HG03095 (cell line): ENCODE results near the gene UBE2G2.

Experiments used
- ATAC-seq: cut with Tn5 transposase; IDR thresholded peaks from one replicate; pipeline ENCODE4 v1.9.1; 2021; ENCODE audit warnings: moderate library complexity; ENCODE audit not compliant: unreplicated experiment

The UBE2G2 gene

DNA sequence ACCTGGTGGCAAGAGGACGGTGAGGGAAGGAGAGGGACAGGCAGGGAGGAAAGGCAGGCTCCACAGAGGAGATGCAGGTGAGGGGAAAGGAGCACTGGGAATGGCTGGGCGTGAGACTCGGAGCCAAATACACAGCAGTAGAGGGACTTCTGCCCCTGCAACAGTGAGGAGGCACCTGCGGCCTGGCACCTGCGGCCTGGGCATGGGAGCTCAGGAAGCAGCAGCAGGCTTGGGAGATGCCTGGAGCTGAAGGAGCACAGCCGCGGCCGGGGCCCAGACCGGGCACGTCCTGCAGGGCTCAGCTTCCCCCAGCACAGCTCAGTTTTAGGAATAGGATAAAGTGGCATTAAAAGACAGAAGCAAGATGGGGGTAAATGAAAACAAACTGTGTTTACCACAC lies 69.4 kb downstream of the UBE2G2 start:
- ATAC-seq = no peak

- ATAC-seq = no peak
These were observed 70.6 kb downstream of the UBE2G2 start for GRCh38 chr21:44730951-44731579.

GRCh38 chr21:44730028-44730395 lies 71.6 kb downstream of the UBE2G2 start:
- ATAC-seq = no peak

DNA sequence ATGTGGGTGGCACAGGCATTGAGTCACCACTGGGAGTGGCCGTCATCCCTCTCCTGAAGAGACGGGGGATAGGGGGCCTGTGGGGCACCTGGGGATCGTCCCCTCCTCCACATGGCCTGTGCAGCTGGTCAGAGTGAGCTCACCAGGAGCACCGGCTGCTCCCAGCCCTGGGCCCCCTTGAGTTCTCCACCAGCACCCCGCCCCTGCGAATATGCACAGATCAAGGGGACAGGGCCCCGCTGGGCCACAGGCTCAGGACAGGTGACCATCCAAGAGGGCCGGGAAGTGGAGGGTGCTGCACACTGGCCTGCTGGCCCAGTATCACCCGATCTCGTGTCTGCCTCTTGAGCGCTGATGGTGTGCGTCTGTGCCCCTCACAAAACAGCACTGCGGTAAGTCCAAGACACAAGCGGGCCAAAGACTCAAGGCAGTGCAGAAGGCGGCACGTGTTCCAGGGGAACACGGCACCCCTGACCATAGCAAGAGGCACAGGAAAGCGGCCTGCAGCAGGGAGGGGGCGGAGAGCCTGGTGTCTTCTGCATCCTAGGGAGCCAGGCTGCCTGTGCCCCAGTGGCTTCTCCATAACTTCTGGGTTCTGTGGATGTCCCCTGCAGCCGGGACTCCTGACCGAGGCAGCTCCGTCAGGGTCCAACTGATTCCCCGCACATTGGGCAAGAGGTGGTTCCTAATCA lies 72.1 kb downstream of the UBE2G2 start:
- no peak for ATAC-seq

DNA sequence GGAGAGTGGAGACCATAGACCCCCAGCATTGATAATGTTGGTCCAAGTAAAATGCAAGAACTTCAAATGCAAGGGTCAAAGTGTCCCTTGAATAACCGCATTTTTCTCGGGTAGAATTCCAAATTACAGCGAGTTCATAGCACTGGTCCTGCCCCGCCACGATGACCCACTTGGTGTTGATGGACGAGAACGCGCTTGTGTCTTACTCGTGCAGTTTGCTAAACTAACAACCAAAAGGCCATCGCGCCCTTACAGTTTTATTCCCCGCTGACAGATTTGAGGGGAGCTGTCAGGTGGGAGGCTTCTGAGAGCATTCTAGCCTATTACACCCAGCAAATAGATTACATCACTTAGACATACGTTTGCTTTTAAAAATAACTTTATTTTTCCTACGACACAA lies 72.9 kb downstream of the UBE2G2 start:
- no peak for ATAC-seq

DNA sequence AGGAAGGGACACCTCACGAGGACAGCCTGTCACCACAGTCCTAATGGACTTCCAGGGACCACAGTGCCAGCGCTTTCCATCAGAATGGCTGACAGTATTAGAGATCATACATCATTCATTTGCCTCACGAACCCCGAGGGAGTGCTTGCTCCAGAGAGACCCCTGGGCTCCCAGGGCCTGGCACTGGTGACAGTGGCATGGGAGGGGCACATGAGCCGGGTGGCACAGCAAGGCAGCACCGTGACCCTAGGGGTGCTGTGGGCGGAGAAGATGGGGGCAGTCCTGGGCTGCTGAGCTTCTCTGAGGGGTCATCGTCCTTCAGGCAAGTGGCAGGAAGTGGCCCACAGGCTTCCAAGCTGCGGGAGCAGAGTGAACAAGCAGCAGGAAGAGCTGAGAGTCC lies 73.9 kb downstream of the UBE2G2 start:
- no peak for ATAC-seq

DNA sequence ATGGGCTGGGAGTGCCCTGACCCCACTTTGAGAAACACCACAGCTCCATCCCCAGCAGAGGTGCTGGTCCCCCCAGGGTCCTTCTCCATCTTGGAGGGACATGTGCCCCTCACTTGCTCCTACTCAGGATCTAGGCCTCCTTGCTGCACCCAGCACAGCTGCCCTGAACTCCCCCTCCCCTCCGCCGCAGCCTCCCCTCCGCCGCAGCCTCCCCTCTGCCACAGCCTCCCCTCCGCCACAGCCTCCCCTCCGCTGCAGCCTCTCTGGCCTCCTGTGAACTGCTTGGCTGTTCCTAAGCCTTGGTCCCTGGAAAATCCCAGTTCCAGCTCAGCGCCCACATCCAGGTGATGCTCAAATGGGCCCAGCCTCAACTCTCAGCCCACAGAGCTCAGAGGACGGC lies 74.3 kb downstream of the UBE2G2 start:
- no peak for ATAC-seq

DNA sequence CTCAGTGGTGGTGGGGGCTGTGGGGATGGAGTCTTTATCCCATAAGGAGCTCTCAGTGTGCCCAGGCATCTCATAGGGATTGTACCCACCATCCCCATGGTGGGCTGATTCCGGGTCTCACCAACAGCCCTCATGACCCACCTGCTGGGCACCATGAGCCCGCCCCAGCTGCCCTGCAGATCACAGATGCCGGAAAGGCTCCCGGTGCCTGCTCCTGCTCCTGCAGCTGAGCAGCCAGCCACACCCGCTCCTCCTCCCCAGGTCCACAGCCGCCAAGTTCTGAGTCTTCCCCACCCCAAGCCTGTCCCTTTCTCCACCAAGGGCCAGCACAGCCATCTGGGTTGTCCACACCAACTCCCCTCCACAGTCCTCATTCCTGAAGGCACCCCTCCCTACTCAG lies 74.8 kb downstream of the UBE2G2 start:
- ATAC-seq = no peak

GRCh38 chr21:44724926-44725325 lies 76.7 kb downstream of the UBE2G2 start:
- ATAC-seq = no peak

- ATAC-seq = no peak
These were observed 77.4 kb downstream of the UBE2G2 start for GRCh38 chr21:44724196-44724595.

- ATAC-seq = no peak
These were observed 78.2 kb downstream of the UBE2G2 start for GRCh38 chr21:44723177-44724131.

DNA sequence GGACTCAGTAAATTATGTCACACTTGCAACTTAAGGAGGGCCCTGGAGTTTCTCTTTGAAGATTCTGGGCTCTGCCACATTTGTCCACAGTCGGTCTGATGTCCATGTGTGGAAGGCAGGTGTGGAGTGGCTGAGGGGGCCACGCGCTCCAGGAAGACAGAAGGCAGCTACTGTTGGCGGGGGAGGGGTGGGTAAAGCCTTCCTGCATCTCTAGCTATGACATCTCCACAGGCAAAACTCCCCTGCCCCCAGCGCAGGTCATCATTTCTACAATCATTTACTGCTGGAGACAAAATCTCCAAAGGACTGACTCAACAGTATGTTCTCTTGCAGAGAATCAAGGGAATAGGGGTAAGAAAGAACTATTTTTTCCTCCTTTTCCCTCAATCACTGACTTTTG lies 78.9 kb downstream of the UBE2G2 start:
- ATAC-seq = no peak

GRCh38 chr21:44720170-44720569 lies 81.5 kb downstream of the UBE2G2 start:
- ATAC-seq = no peak
